Measurements from ENCODE around the gene C6orf132.
"Not testable (repeated sequence)": the region's sequence is repeated elsewhere in the genome, so short reads cannot be mapped to it uniquely, and the experiment has no call there.

C6orf132 gene

DNA sequence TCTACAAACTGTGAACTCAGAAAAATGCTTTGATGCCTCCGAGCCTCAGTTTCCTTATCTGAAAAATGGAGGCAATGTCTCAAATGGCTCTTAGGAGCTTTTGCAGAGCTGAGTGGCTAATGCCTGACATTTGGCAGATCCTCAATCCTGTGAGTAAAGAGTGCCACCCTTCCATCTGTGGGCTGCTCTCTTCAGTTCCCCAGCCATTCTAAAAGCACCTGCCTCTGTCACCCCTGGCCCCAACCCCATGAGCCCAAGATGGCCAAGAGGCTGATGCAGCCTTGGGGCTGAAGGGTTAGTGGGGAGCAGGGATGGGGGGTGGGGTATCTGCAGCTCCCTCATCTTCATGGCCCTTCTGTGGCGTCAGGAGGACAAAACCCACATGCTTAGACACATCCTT lies 16.2 kb upstream of the C6orf132 start:
- no peak for DNase-seq

DNA sequence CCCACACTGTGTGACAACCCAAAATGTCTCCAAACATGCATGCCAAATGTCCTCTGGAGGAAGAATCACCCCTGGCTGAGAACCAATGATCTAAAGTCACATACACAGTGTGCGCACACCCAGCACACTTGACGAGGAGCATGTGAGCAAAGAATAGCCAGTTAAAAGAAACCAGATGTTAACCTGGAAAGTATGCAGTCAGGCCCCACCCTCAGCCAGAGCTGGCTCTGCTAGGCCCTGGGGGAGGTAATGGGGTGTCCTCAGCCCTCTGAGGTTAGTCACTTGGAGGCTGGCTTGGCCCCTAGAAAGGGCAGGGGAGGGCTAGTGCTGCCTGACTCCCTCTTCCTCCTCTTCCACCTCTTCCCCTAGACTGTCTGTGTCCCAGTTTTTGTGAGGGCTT lies 15.6 kb upstream of the C6orf132 start:
- no peak for DNase-seq

DNA sequence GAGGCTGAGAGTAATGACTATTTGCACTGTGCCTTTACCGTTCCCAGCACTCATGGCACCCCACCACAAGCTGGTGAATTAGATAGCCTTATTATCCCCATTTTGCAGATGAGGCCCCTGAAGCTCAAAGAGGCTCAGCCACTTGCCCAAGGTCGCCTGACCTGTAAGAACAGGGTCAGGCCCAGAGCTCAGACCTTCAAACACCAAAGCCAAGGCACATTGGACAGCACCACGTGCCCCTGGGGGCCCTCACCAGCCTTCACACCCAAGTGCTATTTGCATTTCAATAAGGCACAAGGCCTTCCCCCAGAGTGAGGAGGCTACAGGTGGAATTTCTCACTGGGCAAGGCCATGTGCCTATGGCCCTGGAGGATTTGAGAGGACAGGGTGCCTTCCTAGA lies 14.2 kb upstream of the C6orf132 start:
- no peak for DNase-seq

DNA sequence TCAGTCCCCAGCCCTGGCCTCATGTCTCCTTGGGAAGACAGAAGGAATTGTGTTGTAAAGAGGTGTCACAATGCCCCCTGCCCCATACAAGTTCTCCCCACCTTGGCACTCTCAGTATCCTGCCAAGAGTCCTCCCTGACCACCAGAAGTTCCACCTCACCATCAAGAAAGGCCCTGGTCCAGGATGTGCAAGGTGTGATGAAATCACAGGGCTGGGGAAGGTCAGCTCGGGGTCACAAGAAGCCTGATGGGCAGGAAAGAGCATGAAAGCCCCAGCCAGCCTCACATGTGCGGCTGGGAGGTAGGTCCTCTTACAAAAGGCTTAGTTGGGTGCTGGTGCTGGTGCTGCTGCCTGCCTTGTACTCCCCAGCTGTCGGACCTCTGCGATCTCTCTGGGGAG lies 12.9 kb upstream of the C6orf132 start:
- no peak for DNase-seq

DNA sequence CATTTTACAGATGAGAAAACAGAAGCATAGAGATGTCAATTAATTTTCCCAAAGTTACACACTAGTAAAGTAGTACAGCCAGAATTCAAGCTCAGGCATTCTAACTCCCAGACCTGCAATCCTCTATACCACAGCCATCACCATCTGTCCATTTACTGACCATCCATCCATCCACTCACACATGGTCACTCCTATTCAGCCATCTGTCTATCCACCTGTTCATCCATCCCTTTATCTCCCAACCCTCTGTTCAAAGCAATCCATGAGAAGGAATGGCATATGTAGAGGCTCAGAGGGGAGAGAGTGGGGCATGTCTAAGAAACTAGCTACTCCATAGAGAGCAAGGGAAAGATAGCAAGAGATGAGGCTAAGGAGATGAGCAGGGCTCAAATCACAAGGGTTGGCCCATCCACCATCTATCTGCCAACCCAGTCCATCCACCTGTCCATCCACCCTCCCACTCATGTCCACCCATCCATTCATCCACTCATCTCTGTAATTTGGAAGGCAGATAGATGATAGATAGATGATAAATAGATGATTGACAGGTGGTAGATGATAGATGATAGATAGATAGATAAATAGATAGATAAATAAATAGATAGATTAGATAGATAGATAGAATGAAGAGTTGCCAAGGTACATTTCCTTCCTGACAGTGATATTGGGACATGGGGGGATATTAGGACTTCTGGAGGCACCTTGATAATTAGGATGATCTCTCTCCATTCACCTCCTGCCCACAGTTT lies 12.2 kb upstream of the C6orf132 start:
- no peak for DNase-seq

DNA sequence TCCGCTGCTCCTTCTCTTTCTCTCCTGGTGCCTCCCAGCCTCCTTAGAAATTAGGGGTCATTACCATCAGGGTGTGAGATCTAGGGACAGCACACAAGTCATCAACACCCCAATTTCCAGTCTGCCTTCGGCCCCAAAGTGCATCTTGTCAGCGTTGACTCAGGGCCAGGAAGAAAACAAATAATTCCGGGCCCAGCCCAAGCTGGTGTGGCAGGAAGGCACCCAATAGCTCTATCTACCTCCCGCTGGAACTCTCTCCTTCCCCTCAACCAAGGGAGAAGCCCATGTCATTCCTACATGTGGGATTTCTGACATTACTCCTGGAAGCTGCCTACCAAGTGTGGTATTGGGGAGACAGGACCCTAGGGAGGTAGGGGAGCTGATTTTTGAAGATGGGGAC lies 11.5 kb upstream of the C6orf132 start:
- no peak for DNase-seq

DNA sequence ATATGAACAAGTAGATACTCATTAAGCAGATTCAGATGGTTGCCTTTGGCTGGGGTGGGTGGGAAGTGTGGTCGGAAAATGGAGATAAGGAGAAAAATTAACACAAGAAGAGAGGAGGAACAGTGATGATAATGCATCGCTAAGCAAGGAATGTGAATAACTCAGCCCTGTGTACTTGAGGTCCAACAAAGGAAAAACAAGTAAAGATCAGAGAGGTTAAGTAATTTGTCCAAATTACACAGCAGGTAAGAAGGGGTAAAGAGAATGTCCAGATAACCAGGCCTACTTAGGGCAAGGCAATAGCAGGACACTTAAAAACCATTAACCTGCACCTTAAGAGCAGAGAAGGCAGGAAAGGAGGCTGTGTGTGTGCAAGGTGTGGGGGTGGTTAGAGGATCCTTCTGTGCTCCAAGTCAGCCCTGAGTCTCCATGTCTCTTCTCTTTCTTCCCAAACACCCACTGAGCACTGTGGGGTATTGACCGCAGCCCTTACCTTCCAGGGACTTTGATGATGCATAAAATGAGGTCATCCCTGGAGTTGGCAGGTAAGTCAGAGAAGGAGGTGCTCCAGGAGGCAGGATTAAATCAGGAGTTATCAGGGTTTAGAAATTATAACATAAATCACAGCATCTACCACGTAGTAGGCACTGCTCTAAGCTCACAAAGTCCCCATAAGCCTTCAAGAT lies 10.3 kb upstream of the C6orf132 start:
- DNase-seq = not testable (repeated sequence)

DNA sequence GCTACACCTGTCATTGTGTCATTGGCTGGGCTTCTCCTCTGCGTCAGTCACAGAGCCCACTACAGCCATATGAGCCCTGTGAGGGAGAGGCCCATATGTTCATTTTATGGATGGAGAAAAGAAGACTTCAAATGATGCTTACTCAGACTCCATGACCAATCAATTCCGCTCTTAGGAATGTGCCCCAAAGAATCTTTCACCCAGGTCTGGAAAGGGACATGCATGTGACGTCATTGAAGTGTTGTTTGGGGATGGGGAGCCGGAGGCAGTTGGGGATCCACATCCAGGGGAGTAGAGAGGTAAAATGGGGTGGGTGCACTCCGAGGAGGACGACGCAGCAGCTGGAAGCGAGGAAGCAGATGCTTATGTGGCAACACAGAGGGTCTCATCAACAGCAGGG lies 9.6 kb upstream of the C6orf132 start:
- no peak for DNase-seq

DNA sequence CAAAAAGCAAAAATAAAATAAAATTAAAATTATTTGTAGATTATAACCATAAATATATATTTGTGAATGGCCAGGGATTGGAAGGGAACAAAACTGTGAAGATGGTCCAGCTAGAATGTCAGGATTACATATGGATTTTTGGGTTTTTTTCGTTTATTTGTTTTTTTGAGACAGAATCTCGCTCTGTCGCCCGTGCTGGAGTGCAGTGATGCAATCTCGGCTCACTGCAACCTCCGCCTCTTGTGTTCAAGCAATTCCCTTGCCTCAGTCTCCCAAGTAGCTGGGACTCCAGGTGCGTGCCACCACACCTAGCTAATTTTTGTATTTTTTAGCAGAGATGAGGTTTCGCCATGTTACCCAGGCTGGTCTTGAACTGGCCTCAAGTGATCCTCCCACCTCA lies 7.8 kb upstream of the C6orf132 start:
- no peak for DNase-seq

DNA sequence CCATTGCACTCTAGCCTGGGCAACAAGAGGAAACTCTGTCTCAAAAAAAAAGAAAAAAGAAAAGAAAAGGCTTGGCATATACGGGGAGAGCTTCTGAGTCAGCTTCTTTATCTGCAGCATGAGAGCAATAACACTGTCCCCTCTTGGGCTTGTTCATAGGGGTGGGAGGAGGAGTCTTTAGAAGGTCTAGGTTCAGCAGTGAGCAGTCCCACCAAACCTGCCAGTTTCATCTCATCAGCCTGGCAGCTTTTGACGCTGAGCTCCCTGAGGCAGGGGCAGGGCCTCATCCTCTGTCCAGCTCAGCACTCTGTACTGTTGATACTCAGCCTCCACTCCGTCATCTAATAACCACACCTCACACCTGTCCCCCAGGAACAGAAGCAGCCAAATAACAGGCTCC lies 5.6 kb upstream of the C6orf132 start:
- no peak for DNase-seq

DNA sequence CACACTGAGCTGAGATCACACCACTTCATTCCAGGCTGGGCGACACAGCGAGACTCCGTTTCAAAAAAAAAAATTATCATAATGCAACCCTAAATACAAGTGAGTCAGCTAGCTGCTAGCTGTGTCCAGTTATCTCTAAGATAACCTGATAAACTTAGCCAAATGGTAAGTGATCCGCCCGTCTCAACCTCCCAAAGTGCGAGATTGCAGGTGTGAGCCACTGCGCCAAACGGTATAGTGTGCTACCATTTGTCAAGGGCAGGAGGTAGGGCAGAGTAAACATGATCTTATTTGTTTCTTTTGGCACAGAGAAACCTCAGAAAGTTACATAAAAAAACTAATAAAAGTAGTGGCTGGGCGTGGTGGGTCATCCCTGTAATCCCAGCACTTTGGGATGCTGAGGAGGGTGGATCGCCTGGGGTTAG lies 4.7 kb upstream of the C6orf132 start:
- DNase-seq = no peak

DNA sequence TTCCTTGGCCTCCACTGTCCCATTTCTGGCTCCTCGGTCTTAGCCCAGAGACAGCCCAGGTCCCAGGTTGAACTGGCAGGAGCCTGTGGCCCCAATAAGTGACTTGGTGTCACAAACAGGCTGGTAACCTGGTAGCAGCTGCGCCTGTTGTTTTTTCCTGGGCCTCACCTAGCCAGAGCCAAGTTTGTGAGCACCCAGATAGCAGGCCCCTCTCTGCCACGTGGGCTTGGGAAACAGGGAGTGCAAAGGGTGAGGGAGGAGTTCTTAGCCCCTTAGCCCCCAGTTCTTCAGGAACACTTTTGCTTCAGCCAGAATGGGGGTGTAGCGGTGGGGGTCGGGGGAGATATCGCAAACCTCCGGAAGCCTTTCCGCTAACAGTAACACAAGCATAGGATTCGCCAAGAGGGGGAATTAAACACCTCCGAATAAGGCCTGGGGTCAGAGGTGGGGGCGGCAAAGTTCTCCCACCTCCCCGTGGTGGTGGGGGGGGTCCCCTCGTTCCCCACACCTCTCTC lies 760 bp downstream of the C6orf132 start:
- DNase-seq = no peak

DNA sequence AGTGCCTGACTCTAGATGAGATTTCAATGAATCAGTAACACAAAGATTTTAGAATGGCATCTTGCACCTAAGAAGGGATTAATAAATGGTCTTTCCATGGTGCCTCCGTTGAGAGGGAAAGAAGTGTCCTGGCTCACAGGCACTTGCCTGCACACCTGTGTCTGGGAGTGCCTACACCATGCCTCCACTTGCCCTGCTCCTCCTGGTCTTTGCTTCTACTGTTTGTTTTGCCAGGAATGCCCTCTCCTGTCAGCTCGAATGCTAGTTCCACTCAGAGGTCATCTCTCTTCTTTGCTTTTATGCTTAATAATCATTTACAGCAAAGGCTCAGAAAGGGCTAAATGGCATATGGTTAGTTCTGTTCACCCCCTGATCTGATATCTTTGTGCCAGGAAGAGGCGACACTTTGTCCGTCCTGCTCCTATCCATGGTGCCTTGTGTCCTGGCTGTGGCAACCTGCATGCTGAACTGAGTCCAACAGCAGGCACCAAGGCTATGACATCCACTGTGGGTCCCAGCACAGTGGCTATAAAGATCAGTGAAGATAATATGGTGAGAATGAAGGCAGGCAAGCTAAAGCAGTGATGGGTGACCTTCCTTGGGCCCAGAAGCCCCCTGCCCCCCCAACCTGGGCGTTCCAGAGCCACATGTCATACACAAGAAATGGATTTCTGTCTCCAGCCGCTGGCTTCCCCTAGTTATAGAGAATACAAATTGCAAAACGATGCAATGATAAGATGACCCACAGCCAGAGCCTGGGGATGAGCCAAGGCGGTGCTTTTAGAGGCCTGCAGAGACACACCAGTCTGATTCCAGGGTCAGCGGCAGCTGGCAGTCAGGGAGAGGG lies 1.4 kb downstream of the C6orf132 start:
- no peak for DNase-seq

DNA sequence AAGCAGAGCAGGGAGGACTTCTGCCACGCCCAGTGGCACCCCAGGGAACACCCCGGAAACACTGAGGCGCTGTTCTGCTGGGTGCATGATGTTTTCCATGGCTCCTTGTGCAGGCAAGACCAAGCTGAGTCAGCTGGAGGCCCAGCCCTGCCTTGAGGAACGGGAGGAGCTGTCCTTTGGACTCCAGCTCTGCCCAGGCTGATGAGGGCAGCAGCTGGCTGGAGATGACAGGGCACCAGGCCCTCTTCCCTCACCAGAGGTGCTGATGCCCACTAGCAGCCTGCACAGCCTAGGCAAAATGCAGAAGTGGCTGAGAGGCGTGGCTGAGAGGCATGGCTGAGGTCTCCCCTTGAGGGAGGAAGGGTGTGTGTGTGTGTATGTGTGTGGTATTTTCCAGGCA lies 2.4 kb downstream of the C6orf132 start:
- DNase-seq = no peak

DNA sequence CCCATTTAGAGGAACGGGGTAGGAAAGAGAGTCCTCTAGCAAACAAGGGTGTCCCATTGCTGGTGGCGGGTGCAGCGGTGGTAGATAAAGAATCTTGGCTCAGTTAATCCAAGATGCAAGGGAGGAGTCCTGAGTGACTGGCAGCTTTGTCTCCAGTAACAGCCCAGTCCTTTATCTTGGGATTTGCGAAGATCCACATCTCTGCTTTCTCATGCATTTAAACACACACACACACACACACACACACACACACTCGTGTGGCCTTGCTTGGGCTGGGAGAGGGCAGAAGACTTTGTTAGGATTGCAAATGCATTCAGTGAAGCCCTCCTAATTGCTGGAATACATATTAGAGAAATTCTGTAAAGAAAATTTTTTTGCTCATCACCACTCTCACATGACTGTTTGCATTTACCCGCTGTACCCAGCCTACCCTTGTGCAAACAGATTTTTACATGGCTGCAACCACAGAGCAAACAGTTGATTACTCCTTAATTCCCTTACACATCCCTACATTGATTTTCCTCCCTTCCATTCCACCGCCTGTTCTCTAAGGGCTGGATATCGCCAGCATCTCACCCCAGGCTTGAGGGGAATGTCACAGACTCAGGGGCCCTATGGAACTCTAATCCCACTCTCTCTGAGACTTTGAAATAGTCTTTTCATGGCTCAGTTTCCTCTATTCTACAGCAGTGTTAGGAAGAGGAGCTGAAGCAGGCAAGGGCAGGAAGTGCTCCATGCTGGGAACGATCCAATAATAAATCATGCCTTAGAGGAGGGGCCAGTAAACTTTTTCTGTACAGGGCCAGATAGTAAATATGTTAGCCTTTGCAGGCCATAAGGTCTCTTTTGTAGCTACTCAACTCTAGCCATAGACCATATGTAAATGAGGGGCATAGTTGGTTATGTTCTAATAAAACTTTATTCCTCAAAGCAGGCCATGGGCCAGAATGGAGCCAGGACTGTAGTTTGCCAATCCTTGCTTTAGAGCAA lies 3.5 kb downstream of the C6orf132 start:
- no peak for DNase-seq

DNA sequence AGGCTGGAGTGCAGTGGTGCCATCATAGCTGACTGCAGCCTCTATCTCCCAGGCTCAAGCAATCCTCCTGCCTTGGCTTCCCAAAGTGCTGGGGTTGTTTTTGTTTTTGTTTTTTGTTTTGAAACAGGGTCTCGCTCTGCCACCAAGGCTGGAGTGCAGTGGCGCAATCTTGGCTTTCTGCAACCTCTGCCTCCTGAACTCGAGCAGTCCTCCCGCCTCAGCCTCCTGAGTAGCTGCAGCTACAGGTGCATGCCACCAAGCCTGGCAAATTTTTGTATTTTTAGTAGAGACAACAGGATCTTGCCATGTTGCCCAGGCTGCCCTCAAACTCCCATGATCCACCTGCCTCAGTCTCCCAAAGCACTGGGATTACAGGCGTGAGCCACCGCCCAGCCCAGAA lies 4.2 kb downstream of the C6orf132 start:
- DNase-seq = no peak

DNA sequence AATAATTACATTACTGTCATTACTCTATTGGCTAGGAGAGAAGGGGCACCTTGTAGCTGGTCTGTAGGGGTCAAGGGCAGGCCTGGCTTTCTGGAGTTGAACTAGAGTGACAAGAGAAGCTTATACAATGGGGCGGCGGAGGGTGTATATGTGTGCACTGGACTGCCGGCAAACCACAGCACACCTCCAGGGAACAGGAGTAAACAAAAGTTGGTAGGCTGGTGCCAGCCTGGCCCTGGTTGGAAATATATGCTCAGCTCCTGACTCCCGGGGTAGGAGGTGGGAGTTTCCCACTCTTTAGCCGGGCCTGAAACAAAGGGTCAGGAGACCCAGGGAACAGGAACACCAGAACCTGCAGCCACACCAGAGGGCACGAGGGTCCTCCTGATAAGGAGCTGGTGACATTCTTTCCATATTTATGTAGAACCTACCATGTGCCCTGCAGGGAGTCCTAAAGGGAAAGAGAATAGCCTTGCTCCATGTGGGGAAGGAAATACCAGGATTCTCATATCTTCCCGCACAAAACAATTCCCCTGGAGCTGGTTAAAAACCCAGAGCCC lies 5.1 kb downstream of the C6orf132 start:
- DNase-seq = no peak

DNA sequence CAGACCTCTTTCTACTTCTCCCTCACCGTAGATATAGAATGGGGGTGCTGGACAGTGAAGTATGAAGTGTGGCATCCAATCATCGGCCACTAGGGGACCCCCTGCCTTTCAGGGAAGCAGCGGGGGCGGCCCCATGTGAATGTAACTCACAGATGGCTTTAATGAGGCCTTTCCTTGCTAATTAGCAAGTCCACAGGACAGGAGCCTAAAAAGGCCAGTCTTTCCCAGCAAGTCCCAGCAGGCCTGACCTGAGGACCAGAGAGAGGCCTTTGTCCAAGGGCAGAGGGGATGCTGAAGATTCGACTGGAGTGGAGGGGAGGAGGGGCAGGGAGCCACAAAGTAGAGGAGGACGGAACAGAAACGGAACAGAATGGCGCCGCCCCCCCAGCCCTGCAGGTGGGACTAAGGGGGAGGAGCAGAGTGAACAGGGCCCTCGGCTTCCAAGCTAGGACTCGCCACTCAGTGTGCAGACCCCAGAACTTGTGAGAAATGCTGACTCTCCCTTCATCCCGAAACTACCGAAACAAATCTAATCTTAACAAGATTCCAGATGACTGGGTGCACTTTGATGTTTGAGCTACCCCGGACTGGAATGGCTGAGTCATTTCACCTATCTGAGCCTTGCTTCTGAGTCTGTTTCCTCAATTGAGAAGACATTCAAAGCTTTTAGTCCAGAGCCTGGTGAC lies 5.8 kb downstream of the C6orf132 start:
- no peak for DNase-seq

DNA sequence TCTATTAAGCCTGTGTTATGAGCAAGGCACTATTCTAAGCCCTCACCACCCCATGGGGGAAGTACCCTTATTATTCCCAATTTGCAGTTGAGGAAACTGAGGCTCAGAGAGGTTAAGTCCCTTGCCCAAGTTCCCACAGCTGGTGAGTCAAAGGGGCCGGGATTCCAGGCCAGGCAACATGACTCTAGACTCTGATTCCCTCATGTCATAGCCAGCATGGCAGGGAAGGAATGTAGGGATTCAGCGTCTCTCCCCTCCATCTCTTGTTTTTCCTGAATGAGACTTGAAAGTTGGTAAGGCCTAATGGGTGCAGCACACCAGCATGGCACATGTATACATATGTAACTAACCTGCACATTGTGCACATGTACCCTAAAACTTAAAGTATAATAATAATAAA lies 6.7 kb downstream of the C6orf132 start:
- DNase-seq = no peak

DNA sequence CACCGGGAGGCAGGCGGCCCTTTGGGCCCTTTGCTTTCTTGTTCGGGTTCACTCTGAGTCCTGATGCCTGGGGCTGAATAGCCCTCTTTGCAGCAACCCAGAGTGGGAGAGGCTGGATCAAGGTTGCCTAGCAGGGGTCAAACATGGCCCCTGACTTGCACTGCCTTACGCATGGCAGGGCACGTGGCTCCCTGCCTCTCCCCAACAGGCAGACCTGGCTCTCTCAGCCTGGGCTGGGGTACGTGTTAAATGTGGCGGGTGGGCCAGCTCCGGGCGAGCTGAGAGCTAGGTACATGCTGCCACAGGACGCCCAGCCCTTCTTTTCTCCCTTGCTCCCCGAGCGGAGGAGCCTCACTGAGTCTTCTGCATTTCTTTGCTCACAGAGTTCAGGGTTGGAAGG lies 7.3 kb downstream of the C6orf132 start:
- DNase-seq = no peak

DNA sequence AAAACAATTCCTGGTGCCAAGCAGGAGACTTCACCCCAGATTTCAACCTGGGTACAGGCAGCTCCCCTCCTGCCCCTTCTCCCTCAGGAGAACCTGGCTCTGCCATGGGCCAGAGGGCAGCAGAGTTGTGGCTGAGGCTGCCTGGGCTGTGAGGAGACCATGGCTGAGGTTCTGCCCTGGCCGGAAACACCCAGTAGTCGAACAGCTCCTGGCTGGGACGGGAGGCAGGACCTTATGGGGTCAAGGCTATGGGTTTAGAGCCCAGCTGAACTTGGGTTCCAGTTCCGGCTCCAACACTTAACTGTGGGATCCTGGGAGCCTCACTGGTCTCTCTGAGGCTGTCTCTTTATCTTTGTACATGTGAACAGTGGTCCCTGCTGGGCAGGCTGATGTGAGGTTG lies 8.5 kb downstream of the C6orf132 start:
- no peak for DNase-seq

All from NCI-H1694 (cell line).